CD14-positive monocyte (primary cell): ENCODE measurements around the gene CSNK1A1L. TPM values are rescaled to one million over a fixed set of nuclear protein-coding genes. Genes with fewer than 3 reads are reported as not detected.

Source experiments
- DNase-seq, 3 donors: peaks; one replicate each; pipeline ENCODE4 v3.0.0-alpha.2; 2011 to 2022
- H2AFZ ChIP-seq: 2 replicates; pipeline ENCODE4 v1.6.0; 2012; ENCODE audit warnings: mild to moderate bottlenecking, low read depth, low read length, inconsistent platforms; ENCODE audit not compliant: insufficient read depth, poor library complexity, severe bottlenecking
- H3K27ac ChIP-seq, 2 donors: 1 replicate in 1 of 2; 2 replicates in 1 of 2; pipeline ENCODE4 v1.5.1; 2012 to 2013; ENCODE audit warnings: low read length in 2 of 2, control low read depth in 1 of 2, inconsistent platforms in 1 of 2, low read depth in 1 of 2, mild to moderate bottlenecking in 1 of 2
- H3K27me3 ChIP-seq, 2 donors: one replicate each; pipeline versions ENCODE4 v1.6.0 to v1.6.1; 2011 to 2013; ENCODE audit warnings: low read length in 2 of 2; ENCODE audit not compliant: control insufficient read depth in 2 of 2, insufficient read depth in 2 of 2
- H3K36me3 ChIP-seq, 2 donors: replicated peaks in 1 of 2; 1 replicate in 1 of 2; 2 replicates in 1 of 2; pipeline versions ENCODE4 v1.5.1 to v1.6.1; 2012 to 2013; ENCODE audit warnings: low read length in 2 of 2, control low read depth in 1 of 2, inconsistent platforms in 1 of 2, mild to moderate bottlenecking in 1 of 2; ENCODE audit not compliant: insufficient read depth in 2 of 2, control insufficient read depth in 1 of 2
- H3K4me1 ChIP-seq, 2 donors: 1 replicate in 1 of 2; 2 replicates in 1 of 2; pipeline versions ENCODE4 v1.5.1 to v1.6.1; 2012 to 2013; ENCODE audit warnings: low read length in 2 of 2, control low read depth in 1 of 2, inconsistent platforms in 1 of 2, mild to moderate bottlenecking in 1 of 2, moderate library complexity in 1 of 2; ENCODE audit not compliant: insufficient read depth in 2 of 2, control insufficient read depth in 1 of 2
- H3K4me2 ChIP-seq: replicated peaks from 2 replicates; pipeline ENCODE3; 2012; ENCODE audit warnings: low read length, moderate library complexity, mild to moderate bottlenecking; ENCODE audit not compliant: poor library complexity, severe bottlenecking; ENCODE audit errors: extremely low read depth
- H3K4me3 ChIP-seq, 3 experiments: fragments of 200-600 bp in 1 of 3; sonication (generic) in 1 of 3; replicated peaks in 1 of 3; 1 replicate in 2 of 3; 2 replicates in 1 of 3; pipeline ENCODE4 v1.5.1; 2011 to 2013; ENCODE audit warnings: low read length in 3 of 3, mild to moderate bottlenecking in 3 of 3, control low read depth in 2 of 3, low read depth in 2 of 3, inconsistent platforms in 1 of 3, moderate library complexity in 1 of 3
- H3K79me2 ChIP-seq: 2 replicates; pipeline ENCODE4 v1.6.0; 2012; ENCODE audit warnings: mild to moderate bottlenecking, control low read depth, inconsistent platforms, low read length, moderate library complexity; ENCODE audit not compliant: insufficient read depth
- H3K9ac ChIP-seq: 2 replicates; pipeline ENCODE4 v1.6.0; 2017; ENCODE audit warnings: low read length, mild to moderate bottlenecking; ENCODE audit not compliant: insufficient read depth, poor library complexity, severe bottlenecking
- H3K9me3 ChIP-seq, 2 donors: replicated peaks in 1 of 2; 1 replicate in 1 of 2; 2 replicates in 1 of 2; pipeline versions ENCODE4 v1.5.1 to v1.6.1; 2012 to 2013; ENCODE audit warnings: low read length in 2 of 2, control low read depth in 1 of 2; ENCODE audit not compliant: control insufficient read depth in 1 of 2, insufficient read depth in 1 of 2
- H4K20me1 ChIP-seq: 2 replicates; pipeline ENCODE4 v1.6.0; 2012; ENCODE audit warnings: mild to moderate bottlenecking, low read length, control low read depth, moderate library complexity; ENCODE audit not compliant: insufficient read depth
- H3K27ac Mint-ChIP-seq, 7 donors: one replicate each; pipeline ENCODE4 v1.8.0; 2020; ENCODE audit warnings: mild to moderate bottlenecking in 7 of 7, mixed read lengths in 7 of 7, moderate library complexity in 6 of 7, inconsistent platforms in 2 of 7
- H3K27me3 Mint-ChIP-seq, 3 donors: one replicate each; pipeline ENCODE4 v1.8.0; 2021 to 2022; ENCODE audit warnings: low read depth in 3 of 3, mild to moderate bottlenecking in 3 of 3, mixed read lengths in 3 of 3, moderate library complexity in 3 of 3, inconsistent platforms in 1 of 3
- H3K36me3 Mint-ChIP-seq, 2 donors: one replicate each; pipeline ENCODE4 v1.8.0; 2020; ENCODE audit warnings: mixed read lengths in 2 of 2, inconsistent platforms in 1 of 2, mild to moderate bottlenecking in 1 of 2
- H3K4me1 Mint-ChIP-seq: one replicate; pipeline ENCODE4 v1.8.0; 2020; ENCODE audit warnings: mild to moderate bottlenecking, mixed read lengths
- H3K4me3 Mint-ChIP-seq, 2 donors: one replicate each; pipeline ENCODE4 v1.8.0; 2020; ENCODE audit warnings: mild to moderate bottlenecking in 2 of 2, mixed read lengths in 2 of 2, moderate library complexity in 1 of 2
- H3K9me3 Mint-ChIP-seq, 7 donors: one replicate each; pipeline ENCODE4 v1.8.0; 2020 to 2022; ENCODE audit warnings: mixed read lengths in 7 of 7, mild to moderate bottlenecking in 6 of 7, moderate library complexity in 6 of 7, inconsistent platforms in 2 of 7
- CTCF ChIP-seq: fragments of 200-600 bp; IDR thresholded peaks from one replicate; pipeline ENCODE4 v1.8.0; 2022; ENCODE audit warnings: antibody characterized with exemption, mild to moderate bottlenecking
- WGBS: methylation state at CpG from one replicate; pipeline ENCODE4 v1.1.5; 2013; ENCODE audit warnings: missing lambda C conversion rate; ENCODE audit not compliant: insufficient coverage; 5-methylcytosine and 5-hydroxymethylcytosine counted together
- intact Hi-C, 2 donors: fragments of 100-400 bp; cut with micrococcal nuclease; formaldehyde crosslinking; loops; one replicate each; pipeline versions ENCODE4 v1.15.0 to v1.15.1; 2023
- polyA plus RNA-seq, 3 donors: library from polyadenylated mRNA; depleted of rRNA in 1 of 3; unstranded in 2 of 3; stranded (reverse) in 1 of 3; fragments of 300-500 nt in 2 of 3; fragments of >200 nt in 1 of 3; fragmentation: Illumina TruSeq in 2 of 3; gene quantifications; 1 replicate in 2 of 3; 2 replicates in 1 of 3; pipeline ENCODE4 v1.2.3, GENCODE V29; 2012 to 2021

Gene CSNK1A1L
- polyA plus RNA-seq, 3 donors = 0.07 TPM; not detected in 2

GRCh38 chr13:37069597-37070103 is 35.8 kb downstream of the CSNK1A1L start:
- Histone ChIP-seq H2AFZ (no peak overlapping the region), H3K4me2 (no peak overlapping the region), H3K27me3 (no peaks in the 10 kb centered on the region), H3K9ac (no peak overlapping the region), H3K4me3 (no peak overlapping the region), H3K27ac (no peak overlapping the region), H3K79me2 (no peaks in the 10 kb centered on the region), H3K9me3 (no peaks in the 10 kb centered on the region), H3K36me3 (no peaks in the 10 kb centered on the region), H4K20me1 (no peaks in the 10 kb centered on the region), H3K4me1 (no peaks in the 10 kb centered on the region)
- no peak overlapping the region for H3K4me3 Mint-ChIP-seq
- H3K9me3 Mint-ChIP-seq = no peaks in the 10 kb centered on the region
- no peak for DNase-seq
- H3K27me3 Mint-ChIP-seq = peaks cover 4 to 5% (median 4%) of the 10 kb centered on the region in 3 donors
- no peaks in the 10 kb centered on the region for H3K36me3 Mint-ChIP-seq
- H3K4me1 Mint-ChIP-seq = peaks cover 2% of the 10 kb centered on the region
- no peak for TF ChIP-seq CTCF
- H3K27ac Mint-ChIP-seq = no peak overlapping the region
- intact Hi-C loops = loop anchor here in 1 of 2 donors (5.0 kb wide), 1 partner anchor 1518 kb away; no protein-coding TSS in a partner anchor
- WGBS = 93% methylated on average over 22 of the region's 22 CpGs

GRCh38 chr13:37068962-37069361 is 36.5 kb downstream of the CSNK1A1L start:
- no peaks in the 10 kb centered on the region for H3K79me2 ChIP-seq
- H3K27ac ChIP-seq = no peak overlapping the region
- H3K36me3 Mint-ChIP-seq = no peaks in the 10 kb centered on the region
- H3K4me2 ChIP-seq = no peak overlapping the region
- no peak for TF ChIP-seq CTCF
- H3K4me3 Mint-ChIP-seq = no peak overlapping the region
- H3K4me3 ChIP-seq = no peak overlapping the region
- H3K27me3 Mint-ChIP-seq = peaks cover 4 to 5% (median 4%) of the 10 kb centered on the region in 3 donors
- no peaks in the 10 kb centered on the region for H3K9me3 Mint-ChIP-seq
- H3K4me1 Mint-ChIP-seq = peaks cover 2% of the 10 kb centered on the region
- no peaks in the 10 kb centered on the region for H3K36me3 ChIP-seq
- H3K9me3 ChIP-seq = no peaks in the 10 kb centered on the region
- H3K9ac ChIP-seq = no peak overlapping the region
- H3K27me3 ChIP-seq = no peaks in the 10 kb centered on the region
- no peaks in the 10 kb centered on the region for H3K4me1 ChIP-seq
- H2AFZ ChIP-seq = no peak overlapping the region
- H3K27ac Mint-ChIP-seq = no peak overlapping the region
- H4K20me1 ChIP-seq = no peaks in the 10 kb centered on the region
- intact Hi-C loops = no loop called here
- no peak for DNase-seq
